AG04449 (cell line): ENCODE data around the gene PGF.

Source experiments
- CTCF ChIA-PET: fragments of 350-600 bp; formaldehyde crosslinking; extraction: SDS; loops from one replicate; lab custom pipeline; 2021; ENCODE audit warnings: antibody characterized with exemption; lab: Yijun Ruan, JAX
- POLR2A ChIA-PET: fragments of 400-600, 350-600 bp; formaldehyde crosslinking; extraction: SDS; loops from one replicate; lab custom pipeline; 2020; ENCODE audit warnings: antibody characterized with exemption, inconsistent platforms; lab: Yijun Ruan, JAX
- DNase-seq: peaks from one replicate; pipeline ENCODE4 v3.0.0-alpha.2; 2010; ENCODE audit warnings: low read depth, low spot score
- H3K4me3 ChIP-seq: 2 replicates; pipeline ENCODE4 v1.5.1; 2011; ENCODE audit warnings: low read depth, mild to moderate bottlenecking, control low read depth, low read length
- CTCF ChIP-seq: IDR thresholded peaks from one replicate; pipeline ENCODE4 v1.5.1; 2011; ENCODE audit warnings: mild to moderate bottlenecking, moderate library complexity, low read length, control low read depth, inconsistent platforms; ENCODE audit not compliant: insufficient read depth; ENCODE audit errors: missing control alignments

The PGF gene

DNA sequence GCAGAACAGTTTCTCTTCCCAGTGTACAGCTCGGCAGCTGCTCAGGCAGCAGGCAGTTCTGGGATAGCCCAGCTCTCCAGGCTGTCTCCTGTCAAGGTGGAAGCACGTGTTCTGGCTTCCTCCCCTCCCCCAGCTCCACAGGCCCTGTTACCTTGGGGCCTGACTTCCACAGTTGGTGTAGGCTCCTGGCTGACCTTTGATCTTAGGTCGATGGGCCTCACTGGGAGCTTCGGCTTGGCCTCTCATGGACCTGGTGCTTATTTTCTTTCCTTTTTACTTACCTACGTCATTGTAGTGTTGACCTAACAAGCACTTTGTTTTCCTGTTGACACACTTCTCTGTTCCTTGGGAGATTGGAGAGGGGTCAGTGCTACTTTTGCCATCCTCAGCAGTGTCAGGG, 56.7 kb downstream of the PGF start:
- POLR2A ChIA-PET, result no interaction called here
- CTCF ChIA-PET, result interaction anchor here (2.3 to 26.3 kb wide), 4 partner anchors 6 to 193 kb away, joined by 7 to 689 read pairs (median 282); no protein-coding TSS in a partner anchor
- no peak overlapping the region for H3K4me3 ChIP-seq
- no peak for DNase-seq
- TF ChIP-seq CTCF, result no peak

DNA sequence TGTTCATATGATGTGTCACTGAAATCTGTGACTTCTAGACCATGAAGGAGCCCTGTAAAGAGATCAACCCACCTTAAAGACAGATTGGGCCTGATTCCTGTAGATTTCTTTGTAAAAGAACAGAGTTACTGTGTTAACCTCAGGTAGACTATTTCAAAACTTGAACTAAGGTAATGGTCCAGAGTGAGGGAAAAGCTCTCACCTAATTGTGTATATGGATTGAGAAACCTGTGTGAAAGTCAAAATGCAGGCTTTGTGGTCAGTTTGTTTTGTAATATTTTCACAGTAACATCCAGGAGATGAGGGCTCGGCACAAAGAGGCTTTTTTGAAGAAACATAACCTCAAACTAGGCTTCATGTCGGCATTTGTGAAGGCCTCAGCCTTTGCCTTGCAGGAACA, 57.3 kb downstream of the PGF start:
- no peak for TF ChIP-seq CTCF
- ChIA-PET POLR2A (interaction anchor here (0.8 kb wide), 1 partner anchor 12 kb away, joined by 3 read pairs; no protein-coding TSS in a partner anchor), CTCF (interaction anchor here (2.3 to 26.3 kb wide), 4 partner anchors 7 to 193 kb away, joined by 7 to 689 read pairs (median 282); no protein-coding TSS in a partner anchor)
- no peak for DNase-seq
- H3K4me3 ChIP-seq, result no peak overlapping the region

DNA sequence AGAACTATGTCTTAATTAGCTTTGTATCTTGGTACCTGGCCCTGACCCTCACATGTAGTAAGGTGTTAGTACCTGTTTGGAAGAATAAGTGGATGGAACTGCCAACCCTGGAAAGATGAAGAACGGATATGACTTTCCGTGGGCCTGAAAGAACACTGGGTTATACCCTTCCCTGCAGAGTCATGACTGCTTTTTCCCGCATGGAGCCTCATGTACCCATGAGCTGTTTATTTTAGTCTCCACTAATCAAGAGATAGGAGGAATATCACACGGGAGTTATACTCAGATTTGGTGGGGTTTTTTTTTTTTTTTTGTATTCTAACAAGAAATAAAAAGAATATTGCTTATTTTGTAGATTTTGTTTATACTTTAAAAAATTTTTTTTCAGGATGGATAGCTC, 57.8 kb downstream of the PGF start:
- no peak for DNase-seq
- H3K4me3 ChIP-seq, result no peak overlapping the region
- no peak for TF ChIP-seq CTCF
- POLR2A ChIA-PET, result interaction anchor here (0.8 kb wide), 1 partner anchor 12 kb away, joined by 3 read pairs; no protein-coding TSS in a partner anchor
- CTCF ChIA-PET, result interaction anchor here (0.9 to 26.3 kb wide), 5 partner anchors 7 to 194 kb away, joined by 5 to 689 read pairs (median 269); no protein-coding TSS in a partner anchor

DNA sequence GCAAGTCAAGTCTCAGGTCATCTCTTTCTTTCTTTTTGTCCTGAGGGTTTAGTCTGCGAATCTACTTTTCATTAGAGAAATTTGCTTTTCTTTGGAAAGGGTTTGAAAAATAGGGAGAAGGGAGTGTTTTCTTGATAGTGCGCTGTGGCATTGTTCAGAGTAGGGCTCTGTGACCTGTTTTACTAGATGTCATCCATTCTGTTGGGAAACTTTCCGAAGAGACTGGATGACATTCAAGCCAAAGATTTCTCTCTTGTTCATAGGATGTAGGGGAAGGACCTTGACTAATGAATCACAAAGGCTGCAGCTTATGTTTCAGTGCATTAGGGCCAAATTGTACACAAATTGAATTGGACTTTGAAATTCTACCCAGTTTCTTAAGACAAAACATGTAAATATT, 59.0 kb downstream of the PGF start:
- H3K4me3 ChIP-seq, result no peak overlapping the region
- CTCF ChIA-PET, result interaction anchor here (11.4 to 26.3 kb wide), 3 partner anchors 8 to 195 kb away, joined by 269 to 689 read pairs (median 296); no protein-coding TSS in a partner anchor
- DNase-seq, result no peak
- TF ChIP-seq CTCF, result no peak
- POLR2A ChIA-PET, result interaction anchor here (1.5 kb wide), 1 partner anchor 14 kb away, joined by 4 read pairs; no protein-coding TSS in a partner anchor

- ChIA-PET POLR2A (interaction anchor here (1.2 kb wide), 2 partner anchors 12 to 13 kb away, joined by 3 read pairs; no protein-coding TSS in a partner anchor), CTCF (interaction anchor here (1.1 to 26.3 kb wide), 7 partner anchors 11 to 195 kb away, joined by 3 to 689 read pairs (median 29); no protein-coding TSS in a partner anchor)
- TF ChIP-seq CTCF, result no peak
- no peak overlapping the region for H3K4me3 ChIP-seq
- DNase-seq, result no peak
Observed at GRCh38 chr14:74893614-74894091, 61.7 kb downstream of the PGF start.

DNA sequence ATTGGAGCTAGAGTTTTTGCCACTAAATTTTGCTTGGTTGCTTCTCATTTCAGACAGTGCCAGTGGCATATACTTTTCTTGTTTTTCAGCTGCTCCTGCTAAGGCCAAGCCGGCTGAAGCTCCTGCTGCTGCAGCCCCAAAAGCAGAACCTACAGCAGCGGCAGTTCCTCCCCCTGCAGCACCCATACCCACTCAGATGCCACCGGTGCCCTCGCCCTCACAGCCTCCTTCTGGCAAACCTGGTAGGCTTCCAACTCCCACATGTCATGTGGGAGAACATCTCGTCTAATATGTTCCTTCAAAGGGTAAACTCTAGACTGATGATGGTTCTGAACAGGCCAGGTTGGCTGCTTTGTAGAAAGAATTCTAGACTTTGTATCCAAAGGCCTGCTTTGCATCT, 62.7 kb downstream of the PGF start:
- no peak for DNase-seq
- no peak for TF ChIP-seq CTCF
- ChIA-PET CTCF (interaction anchor here (1.1 to 26.3 kb wide), 7 partner anchors 12 to 196 kb away, joined by 3 to 689 read pairs (median 29); no protein-coding TSS in a partner anchor), POLR2A (interaction anchor here (1.2 kb wide), 2 partner anchors 13 to 14 kb away, joined by 3 read pairs; no protein-coding TSS in a partner anchor)
- H3K4me3 ChIP-seq, result no peak overlapping the region
